ENCODE results near the gene NEFH.

GRCh38 chr22:29478326-29479276, 1.4 kb upstream of the NEFH start:
- no peak for TF ChIP-seq POLR2A (IDR thresholded peaks at IDR 0.05)
- no peak for TF ChIP-seq CTCF (IDR thresholded peaks at IDR 0.05)
